ENCODE measurements around the gene CDC42BPA.

DNA sequence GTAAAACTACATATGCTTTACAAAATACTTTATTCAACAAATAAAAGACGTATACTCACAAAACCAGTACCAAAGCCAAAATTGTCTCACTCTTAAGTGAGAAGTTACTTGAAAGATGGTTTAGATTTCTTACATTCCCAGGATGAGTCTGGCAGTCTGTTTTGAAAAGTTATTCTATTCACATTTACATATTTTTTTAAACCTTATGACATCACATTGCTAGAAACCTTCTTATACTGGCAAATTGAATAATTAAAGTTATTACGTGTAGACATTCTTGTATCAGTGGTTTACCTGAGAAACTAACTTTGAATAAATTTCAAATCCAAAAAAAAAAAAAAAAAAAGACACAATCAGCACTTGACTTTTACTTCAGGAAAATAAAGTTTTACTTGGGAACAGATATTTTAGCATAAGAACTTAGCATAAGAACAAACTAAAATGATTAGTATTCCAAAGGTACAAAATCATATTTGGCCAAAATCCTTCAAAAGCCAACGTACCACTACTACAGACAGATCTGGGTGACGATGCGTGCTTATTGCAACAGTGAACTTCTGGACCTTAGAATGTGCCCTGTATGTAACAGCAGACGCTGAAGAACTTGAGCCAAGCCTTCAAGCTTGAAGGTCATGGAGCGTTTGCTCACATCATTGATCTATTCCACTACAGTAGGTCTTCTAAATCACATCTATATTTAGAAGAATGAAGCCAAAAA lies 2.5 kb downstream of the CDC42BPA start:
- TF ChIP-seq, protein P1, sequence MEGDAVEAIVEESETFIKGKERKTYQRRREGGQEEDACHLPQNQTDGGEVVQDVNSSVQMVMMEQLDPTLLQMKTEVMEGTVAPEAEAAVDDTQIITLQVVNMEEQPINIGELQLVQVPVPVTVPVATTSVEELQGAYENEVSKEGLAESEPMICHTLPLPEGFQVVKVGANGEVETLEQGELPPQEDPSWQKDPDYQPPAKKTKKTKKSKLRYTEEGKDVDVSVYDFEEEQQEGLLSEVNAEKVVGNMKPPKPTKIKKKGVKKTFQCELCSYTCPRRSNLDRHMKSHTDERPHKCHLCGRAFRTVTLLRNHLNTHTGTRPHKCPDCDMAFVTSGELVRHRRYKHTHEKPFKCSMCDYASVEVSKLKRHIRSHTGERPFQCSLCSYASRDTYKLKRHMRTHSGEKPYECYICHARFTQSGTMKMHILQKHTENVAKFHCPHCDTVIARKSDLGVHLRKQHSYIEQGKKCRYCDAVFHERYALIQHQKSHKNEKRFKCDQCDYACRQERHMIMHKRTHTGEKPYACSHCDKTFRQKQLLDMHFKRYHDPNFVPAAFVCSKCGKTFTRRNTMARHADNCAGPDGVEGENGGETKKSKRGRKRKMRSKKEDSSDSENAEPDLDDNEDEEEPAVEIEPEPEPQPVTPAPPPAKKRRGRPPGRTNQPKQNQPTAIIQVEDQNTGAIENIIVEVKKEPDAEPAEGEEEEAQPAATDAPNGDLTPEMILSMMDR (IDR thresholded peaks at IDR 0.05): no peak
- TF ChIP-seq POLR2A (IDR thresholded peaks at IDR 0.05) (peak; percentile 68), EP300 (IDR thresholded peaks at IDR 0.05; ENCODE audit: low read depth) (no peak)
